GM18505 (cell line): ENCODE data around the gene LEFTY1.

Experiments used
- ATAC-seq: cut with Tn5 transposase; IDR thresholded peaks from one replicate; pipeline ENCODE4 v1.9.1; 2021; ENCODE audit not compliant: unreplicated experiment
- POLR2A ChIP-seq: IDR thresholded peaks from 4 replicates; pipeline ENCODE4 v1.6.1; 2011; ENCODE audit warnings: borderline replicate concordance; ENCODE audit not compliant: insufficient read depth, insufficient read length; ENCODE audit errors: extremely low read depth

Gene LEFTY1

DNA sequence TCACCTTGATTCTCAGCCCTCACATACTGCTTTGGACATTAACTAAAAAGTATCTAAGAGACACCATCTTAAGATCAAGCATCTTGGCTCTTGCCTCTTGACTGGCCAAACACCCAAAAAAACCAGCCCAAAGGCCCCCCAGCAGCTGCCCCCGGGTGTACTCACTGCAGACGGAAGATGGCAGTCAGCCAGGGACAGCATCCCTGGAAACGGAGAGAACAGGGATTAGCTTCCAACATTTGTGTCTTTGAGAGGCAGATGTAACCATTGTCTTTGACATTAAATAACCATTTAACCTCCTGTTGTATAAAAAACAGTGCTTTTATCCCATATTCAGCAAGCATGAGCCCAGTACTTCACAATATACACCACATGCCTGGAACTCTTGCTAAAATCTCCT, 18.0 kb downstream of the LEFTY1 start:
- no peak for ATAC-seq
- TF ChIP-seq POLR2A, result no peak

DNA sequence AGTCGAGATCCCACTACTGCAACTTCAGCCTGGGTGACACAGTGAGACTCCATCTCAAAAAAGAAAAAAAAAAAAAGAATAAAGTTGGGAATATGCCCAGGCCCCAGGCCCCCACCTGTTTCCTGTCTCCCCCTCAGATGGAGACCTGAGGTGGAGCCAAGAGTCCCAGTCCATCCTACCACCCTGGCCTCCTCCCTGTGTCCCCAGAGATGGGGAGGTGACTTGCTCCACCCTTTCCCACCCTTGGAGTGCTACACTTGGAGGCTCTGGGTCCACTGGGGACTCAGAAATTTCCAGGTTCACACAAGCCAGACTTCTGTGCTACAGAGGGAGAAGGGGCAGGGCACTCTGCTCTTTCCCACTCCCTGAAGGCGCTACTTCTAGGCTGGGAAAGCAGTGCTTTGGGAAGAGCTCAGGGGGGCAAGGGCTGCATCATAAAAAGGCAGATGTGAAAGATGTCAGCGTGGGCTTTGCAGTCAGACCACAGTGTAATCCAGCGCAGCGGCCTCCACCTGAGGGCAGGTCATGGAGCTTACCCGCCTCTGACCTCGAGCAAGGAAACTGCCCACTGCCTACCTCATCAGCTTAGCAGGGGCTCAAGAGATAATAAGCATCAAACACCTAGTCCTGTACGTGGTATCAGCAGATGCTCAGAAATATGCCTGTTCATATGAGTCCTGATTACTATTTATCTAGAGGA, 20.2 kb downstream of the LEFTY1 start:
- TF ChIP-seq POLR2A, result no peak
- ATAC-seq, result no peak

DNA sequence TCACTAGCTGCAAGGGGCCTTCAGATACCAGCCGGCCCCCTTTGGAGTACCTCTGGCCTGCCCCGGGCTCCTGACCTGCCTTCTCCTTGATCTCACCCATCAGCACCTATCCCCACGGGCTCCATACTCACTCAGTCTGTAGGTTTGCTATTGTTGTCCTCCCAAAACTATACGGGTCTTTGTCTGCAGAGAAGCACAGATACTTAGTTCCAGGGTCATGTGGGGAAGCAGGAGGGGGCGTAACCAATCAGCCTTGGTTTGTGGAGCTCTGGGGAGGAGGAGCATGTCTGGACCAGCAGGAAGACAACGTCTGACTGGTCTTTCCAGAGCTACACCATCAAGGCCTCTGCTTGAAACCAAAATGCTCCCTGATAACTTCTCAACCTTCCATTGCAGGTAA, 22.0 kb downstream of the LEFTY1 start:
- ATAC-seq, result no peak
- TF ChIP-seq POLR2A, result no peak

DNA sequence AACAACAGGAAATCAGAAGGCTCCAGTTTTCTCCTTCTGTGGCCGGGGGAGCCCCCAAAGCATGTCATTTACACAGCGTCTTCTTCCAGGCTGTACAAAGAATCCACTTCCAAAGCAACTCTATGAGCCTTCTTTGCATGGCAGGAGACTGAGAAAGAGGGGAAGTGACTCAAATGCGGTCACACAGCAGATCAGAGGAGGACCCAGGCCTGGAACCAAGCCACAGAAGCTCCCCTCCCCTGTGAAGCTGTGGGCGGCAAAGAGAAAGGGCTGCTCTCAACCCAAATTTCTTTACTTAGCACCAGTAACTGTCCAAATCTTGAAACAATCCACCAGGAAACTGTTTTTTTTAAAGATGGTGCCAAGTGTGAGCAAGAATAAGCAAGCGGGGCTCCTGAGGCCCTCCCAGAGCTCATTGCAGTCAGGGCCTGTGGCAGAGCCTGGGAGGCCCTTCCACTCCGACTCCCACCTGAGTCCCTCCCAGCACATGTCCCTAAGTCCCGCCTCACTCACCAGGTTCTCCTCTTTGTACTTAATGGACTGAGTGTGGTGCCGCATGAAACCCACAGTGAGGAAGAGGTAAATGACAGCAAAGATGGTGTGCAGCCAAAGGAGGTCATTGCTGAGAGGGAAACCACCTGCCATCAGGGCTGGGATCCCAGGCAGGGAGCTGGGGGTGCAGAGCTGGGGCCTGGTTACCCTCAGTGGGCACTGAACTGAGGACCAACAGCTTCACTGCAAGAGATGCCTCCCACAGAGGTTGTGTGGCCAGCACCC, 22.7 kb downstream of the LEFTY1 start:
- ATAC-seq, result peak; percentile 87
- no peak for TF ChIP-seq POLR2A

- no peak for ATAC-seq
Measured at GRCh38 chr1:225865514-225865913, 23.4 kb downstream of the LEFTY1 start.

GRCh38 chr1:225863167-225863566, 25.8 kb downstream of the LEFTY1 start:
- TF ChIP-seq POLR2A, result no peak
- ATAC-seq, result no peak

More at GRCh38 chr1:225865514-225865913, 23.4 kb downstream of the LEFTY1 start:
- no peak for TF ChIP-seq POLR2A

GRCh38 chr1:225862581-225862950, 26.4 kb downstream of the LEFTY1 start:
- ATAC-seq, result no peak
- no peak for TF ChIP-seq POLR2A

GRCh38 chr1:225861834-225862580, 26.9 kb downstream of the LEFTY1 start:
- ATAC-seq, result no peak

GRCh38 chr1:225860876-225861441, 28.0 kb downstream of the LEFTY1 start:
- ATAC-seq, result no peak
- TF ChIP-seq POLR2A, result no peak

More at GRCh38 chr1:225861834-225862580, 26.9 kb downstream of the LEFTY1 start:
- no peak for TF ChIP-seq POLR2A

GRCh38 chr1:225860107-225860506, 28.8 kb downstream of the LEFTY1 start:
- no peak for ATAC-seq
- no peak for TF ChIP-seq POLR2A

- no peak for ATAC-seq
- no peak for TF ChIP-seq POLR2A
Measured at GRCh38 chr1:225859151-225859550, 29.8 kb downstream of the LEFTY1 start.

- no peak for TF ChIP-seq POLR2A
Measured at GRCh38 chr1:225857256-225857655, 31.7 kb downstream of the LEFTY1 start.

More at GRCh38 chr1:225857256-225857655, 31.7 kb downstream of the LEFTY1 start:
- ATAC-seq, result no peak
